Measurements from ENCODE around the gene UBR2. TPM values are rescaled to one million over a fixed set of nuclear protein-coding genes. Genes with fewer than 3 reads are reported as not detected.

UBR2 gene
- total RNA-seq, 4 donors from 2014 or later, result 29.2 to 39.5 (median 30.6) TPM

DNA sequence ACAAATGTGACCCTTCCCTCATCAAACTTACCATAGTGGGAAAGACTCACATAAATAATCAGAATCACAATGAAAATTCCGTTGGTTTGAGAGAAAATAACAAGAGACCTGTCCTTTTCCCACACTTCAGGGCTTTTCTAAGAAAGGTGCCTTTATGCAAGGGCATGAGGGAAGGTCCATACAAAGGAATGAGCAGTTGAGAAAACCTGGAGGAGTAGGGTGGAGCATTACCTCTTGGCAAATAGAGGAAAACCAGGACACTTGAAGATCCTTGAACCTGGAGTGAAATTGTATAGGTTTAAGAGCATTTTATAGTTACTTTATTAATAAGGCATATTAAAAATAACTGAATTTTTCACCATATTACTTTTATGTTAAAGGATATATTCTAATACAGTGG, 54.3 kb downstream of the UBR2 start:
- H3K4me1 ChIP-seq, result no peaks in the 10 kb centered on the region
- H3K4me3 ChIP-seq, result no peak overlapping the region
- TF ChIP-seq EP300 (IDR thresholded peaks at IDR 0.05) (no peak), POLR2A (IDR thresholded peaks at IDR 0.05) (no peak), CTCF (IDR thresholded peaks at IDR 0.05) (no peak)
- H3K36me3 ChIP-seq, result peaks cover 0 to 69% (median 3%) of the 10 kb centered on the region in 3 donors
- no peaks in the 10 kb centered on the region for H3K27me3 ChIP-seq
- 50 to 51% methylated on average over 1 of the region's 1 CpG for WGBS, 2 donors
- H3K9me3 ChIP-seq, result no peaks in the 10 kb centered on the region
- no peak overlapping the region for H3K27ac ChIP-seq
- no peak for DNase-seq (ENCODE audit: low spot score in 2 of 2)

- Histone ChIP-seq H3K4me3 (no peak overlapping the region), H3K27me3 (no peaks in the 10 kb centered on the region), H3K4me1 (no peaks in the 10 kb centered on the region), H3K27ac (no peak overlapping the region), H3K36me3 (peaks cover 0 to 69% (median 7%) of the 10 kb centered on the region in 3 donors), H3K9me3 (no peaks in the 10 kb centered on the region)
- no peak for TF ChIP-seq EP300 (IDR thresholded peaks at IDR 0.05)
- no peak for TF ChIP-seq CTCF (IDR thresholded peaks at IDR 0.05)
- no peak for TF ChIP-seq POLR2A (IDR thresholded peaks at IDR 0.05)
- WGBS, 2 donors, result 75 to 77% methylated on average over 5 of the region's 5 CpGs
- DNase-seq (ENCODE audit: low spot score in 2 of 2), result no peak
These were observed 54.9 kb downstream of the UBR2 start for GRCh38 chr6:42618686-42619085.

- Histone ChIP-seq H3K27me3 (no peaks in the 10 kb centered on the region), H3K36me3 (peaks cover 0 to 71% (median 7%) of the 10 kb centered on the region in 3 donors)
- WGBS, 2 donors, result 81 to 82% methylated on average over 1 of the region's 1 CpG
These were observed 56.1 kb downstream of the UBR2 start for GRCh38 chr6:42619963-42620362.

DNA sequence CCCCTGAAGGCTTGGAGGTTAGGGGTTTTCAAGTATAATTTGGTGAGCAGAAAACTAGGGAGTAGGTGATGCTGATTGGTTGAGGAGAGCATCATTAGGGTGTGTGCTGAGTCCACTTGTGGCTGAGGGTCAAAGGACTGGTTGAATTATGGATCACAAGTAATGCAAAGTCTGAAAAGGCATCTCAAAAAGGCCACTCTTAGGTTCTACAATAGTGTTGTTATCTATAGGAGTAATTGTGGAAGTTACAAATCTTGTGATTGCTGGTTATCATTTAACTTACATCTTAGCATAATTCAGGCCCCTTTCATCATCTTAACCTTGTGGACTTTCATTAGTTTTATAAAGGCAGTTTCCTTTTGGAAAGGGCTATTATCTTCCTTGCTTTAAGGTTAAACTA, 60.8 kb downstream of the UBR2 start:
- TF ChIP-seq CTCF (IDR thresholded peaks at IDR 0.05), result no peak
- TF ChIP-seq EP300 (IDR thresholded peaks at IDR 0.05), result no peak
- no peak for TF ChIP-seq POLR2A (IDR thresholded peaks at IDR 0.05)
- DNase-seq (ENCODE audit: low spot score in 2 of 2), result no peak
- Histone ChIP-seq H3K27ac (no peak overlapping the region), H3K36me3 (peaks cover 0 to 54% (median 7%) of the 10 kb centered on the region in 3 donors), H3K4me1 (peaks cover 0 to 11% (median 0%) of the 10 kb centered on the region in 4 donors), H3K27me3 (no peaks in the 10 kb centered on the region), H3K9me3 (no peaks in the 10 kb centered on the region), H3K4me3 (no peak overlapping the region)

More at GRCh38 chr6:42619963-42620362, 56.1 kb downstream of the UBR2 start:
- H3K4me3 ChIP-seq, result no peak overlapping the region
- H3K4me1 ChIP-seq, result peaks cover 0 to 2% (median 0%) of the 10 kb centered on the region in 4 donors
- no peak for DNase-seq (ENCODE audit: low spot score in 2 of 2)
- TF ChIP-seq EP300 (IDR thresholded peaks at IDR 0.05), result no peak
- TF ChIP-seq POLR2A (IDR thresholded peaks at IDR 0.05), result no peak
- no peak for TF ChIP-seq CTCF (IDR thresholded peaks at IDR 0.05)
- H3K27ac ChIP-seq, result no peak overlapping the region
- no peaks in the 10 kb centered on the region for H3K9me3 ChIP-seq

- peaks cover 0 to 46% (median 7%) of the 10 kb centered on the region in 3 donors for H3K36me3 ChIP-seq
- peaks cover 0 to 11% (median 0%) of the 10 kb centered on the region in 4 donors for H3K4me1 ChIP-seq
- no peak overlapping the region for H3K27ac ChIP-seq
- no peak overlapping the region for H3K4me3 ChIP-seq
- no peaks in the 10 kb centered on the region for H3K27me3 ChIP-seq
- WGBS, 2 donors, result 77 to 91% methylated on average over 1 of the region's 1 CpG
- no peaks in the 10 kb centered on the region for H3K9me3 ChIP-seq
- TF ChIP-seq CTCF (IDR thresholded peaks at IDR 0.05) (no peak), POLR2A (IDR thresholded peaks at IDR 0.05) (no peak), EP300 (IDR thresholded peaks at IDR 0.05) (no peak)
- no peak for DNase-seq (ENCODE audit: low spot score in 2 of 2)
These were observed 63.2 kb downstream of the UBR2 start for GRCh38 chr6:42627044-42627443.

Measured in tibial nerve (tissue), 4 donors.